ENCODE measurements around the gene ARHGEF39.

DNA sequence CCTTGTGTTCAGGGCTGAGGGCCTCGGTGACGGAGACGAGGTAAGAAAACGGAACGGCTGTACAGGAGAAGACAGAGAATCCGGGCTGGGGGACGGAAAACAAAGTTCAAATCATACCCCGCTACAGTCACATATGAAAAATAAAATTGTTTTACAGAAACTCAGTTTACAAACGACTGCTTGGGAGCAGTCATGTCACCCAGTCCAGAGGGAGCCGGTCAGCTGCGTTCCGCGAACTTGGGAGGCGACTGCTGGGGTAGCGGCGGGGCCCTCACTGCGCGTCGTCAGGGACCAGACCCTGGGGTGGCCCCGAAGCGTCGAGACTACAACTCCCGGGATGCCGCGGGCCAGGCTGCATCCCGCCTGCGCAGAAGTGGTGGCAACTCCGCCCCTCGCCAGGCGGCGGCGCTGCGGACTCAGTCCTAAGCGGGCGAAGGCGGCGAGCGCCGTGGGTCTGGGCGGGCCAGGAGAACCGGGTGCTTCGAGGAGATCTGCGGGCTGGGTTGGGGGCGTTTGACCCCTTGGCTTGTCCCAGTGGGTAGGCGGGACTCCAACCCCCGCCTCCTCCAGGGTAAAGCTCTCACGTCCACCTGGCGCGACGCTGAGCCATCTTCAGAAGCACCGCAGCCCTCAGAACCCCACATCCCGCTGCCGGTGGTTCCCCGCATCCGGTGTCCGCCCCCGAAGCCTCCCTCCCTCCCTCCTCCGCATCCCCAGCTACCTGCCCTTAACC is 18.3 kb downstream of the ARHGEF39 start:
- peak; percentile 50; the same call in 1 of the 2 replicates for TF ChIP-seq POLR2AphosphoS5 (IDR thresholded peaks at IDR 0.05; ENCODE audit: low read depth)
- TF ChIP-seq, protein P1, sequence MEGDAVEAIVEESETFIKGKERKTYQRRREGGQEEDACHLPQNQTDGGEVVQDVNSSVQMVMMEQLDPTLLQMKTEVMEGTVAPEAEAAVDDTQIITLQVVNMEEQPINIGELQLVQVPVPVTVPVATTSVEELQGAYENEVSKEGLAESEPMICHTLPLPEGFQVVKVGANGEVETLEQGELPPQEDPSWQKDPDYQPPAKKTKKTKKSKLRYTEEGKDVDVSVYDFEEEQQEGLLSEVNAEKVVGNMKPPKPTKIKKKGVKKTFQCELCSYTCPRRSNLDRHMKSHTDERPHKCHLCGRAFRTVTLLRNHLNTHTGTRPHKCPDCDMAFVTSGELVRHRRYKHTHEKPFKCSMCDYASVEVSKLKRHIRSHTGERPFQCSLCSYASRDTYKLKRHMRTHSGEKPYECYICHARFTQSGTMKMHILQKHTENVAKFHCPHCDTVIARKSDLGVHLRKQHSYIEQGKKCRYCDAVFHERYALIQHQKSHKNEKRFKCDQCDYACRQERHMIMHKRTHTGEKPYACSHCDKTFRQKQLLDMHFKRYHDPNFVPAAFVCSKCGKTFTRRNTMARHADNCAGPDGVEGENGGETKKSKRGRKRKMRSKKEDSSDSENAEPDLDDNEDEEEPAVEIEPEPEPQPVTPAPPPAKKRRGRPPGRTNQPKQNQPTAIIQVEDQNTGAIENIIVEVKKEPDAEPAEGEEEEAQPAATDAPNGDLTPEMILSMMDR (IDR thresholded peaks at IDR 0.05; ENCODE audit: insufficient read depth, low read length): peak; percentile 71
- peak; percentile 42; the same call in 1 of the 2 replicates for TF ChIP-seq GABPA (IDR thresholded peaks at IDR 0.05; ENCODE audit: low read depth)
- TF ChIP-seq REST (IDR thresholded peaks at IDR 0.05; ENCODE audit: insufficient replicate concordance, low read depth): no peak
